Heart right ventricle (tissue), 16 donors: ENCODE measurements around the gene EMILIN1. TPM values are rescaled to one million over a fixed set of nuclear protein-coding genes. Genes with fewer than 3 reads are reported as not detected.

ENCODE experiments used
- ATAC-seq, 8 donors: fragments of 200-7000 bp; cut with Tn5 transposase; one replicate each; pipeline ENCODE4 v1.9.1; 2020; ENCODE audit warnings: mild to moderate bottlenecking in 8 of 8, moderate library complexity in 8 of 8, moderate number of reproducible peaks in 1 of 8
- DNase-seq, 2 donors: peaks; one replicate each; pipeline ENCODE4 v3.0.0-alpha.2; 2020
- H3K27ac ChIP-seq, 10 donors: fragments of 200-600 bp; sonication (generic) in 2 of 10; one replicate each; pipeline versions ENCODE4 v1.5.0 to v1.8.0; 2020 to 2022; ENCODE audit warnings: mild to moderate bottlenecking in 3 of 10
- H3K27me3 ChIP-seq, 7 donors: fragments of 200-600 bp; one replicate each; pipeline ENCODE4 v1.8.0; 2021 to 2022; ENCODE audit warnings: mild to moderate bottlenecking in 2 of 7
- H3K36me3 ChIP-seq, 9 donors: fragments of 200-600 bp; sonication (generic) in 1 of 9; one replicate each; pipeline versions ENCODE4 v1.5.0 to v1.8.0; 2020 to 2022; ENCODE audit warnings: mild to moderate bottlenecking in 2 of 9
- H3K4me1 ChIP-seq, 9 donors: fragments of 200-600 bp; sonication (generic) in 1 of 9; one replicate each; pipeline versions ENCODE4 v1.5.0 to v1.8.0; 2020 to 2022; ENCODE audit warnings: mild to moderate bottlenecking in 4 of 9
- H3K4me3 ChIP-seq, 10 donors: fragments of 200-600 bp; sonication (generic) in 2 of 10; one replicate each; pipeline versions ENCODE4 v1.5.0 to v1.8.0; 2020 to 2022; ENCODE audit warnings: mild to moderate bottlenecking in 7 of 10, moderate library complexity in 2 of 10
- H3K9me3 ChIP-seq, 11 donors: fragments of 200-600 bp in 10 of 11; sonication (generic) in 2 of 11; one replicate each; pipeline versions ENCODE4 v1.5.0 to v1.8.0; 2013 to 2022; ENCODE audit warnings: mild to moderate bottlenecking in 2 of 11, control low read depth in 1 of 11, moderate library complexity in 1 of 11
- CTCF ChIP-seq, 9 donors: fragments of 200-600 bp; sonication (generic) in 2 of 9; IDR thresholded peaks; one replicate each; pipeline versions ENCODE4 v1.5.0 to v1.8.0; 2021 to 2022; ENCODE audit warnings: antibody characterized with exemption in 9 of 9, mild to moderate bottlenecking in 5 of 9, moderate library complexity in 1 of 9
- WGBS, 2 donors: extraction: QIAGEN DNeasy Blood & Tissue Kit; methylation state at CpG; one replicate each; pipeline ENCODE4 v1.1.7; 2013; ENCODE audit warnings: inconsistent platforms in 1 of 2; 5-methylcytosine and 5-hydroxymethylcytosine counted together
- intact Hi-C, 10 donors: fragments of 100-400 bp; cut with DNase I; formaldehyde crosslinking; loops; one replicate each; pipeline versions ENCODE4 v1.11.1 to v1.14.2; 2022
- polyA plus RNA-seq, 2 donors: library from polyadenylated mRNA; stranded (reverse); fragments of 200-250 nt; gene quantifications; one replicate each; pipeline ENCODE4 v1.2.3, GENCODE V29; 2013
- total RNA-seq, 10 donors: library from RNA; stranded (reverse); fragmentation: NEBNext Ultra II Directional in 3 of 10; extraction: Animal tissue kit (Norgen Biotek cat#: 25700) in 3 of 10; gene quantifications; one replicate each; pipeline versions ENCODE4 v1.2.1 to v1.2.4, GENCODE V29; 2021 to 2023
- donor health status: Arrhythmogenic right ventricular cardiomyopathy.
- donor health status: ischemic (EF 13 %, LVEDD 7.1; RV severe dilation, severe dysfunction).
- donor health status: healthy with polysubstance abuse.
- donor health status: DM: no; HTN: yes; CAD: no.
- donor health status: DM: no; HTN: no; CAD: no.
- donor health status: ischemic (EF 25% LVEDD 6.9; RV normal size, moderate dysfunction).
- donor health status: ischemic (EF 25% LVEDD 5.7; RV mildly dilated, moderate dysfunction).
- donor health status: healthy.
- donor health status: DM: yes; HTN: yes; CAD: no.
- donor health status: Ischemic cardiomyopathy.
- donor health status: ischemic (EF 35%, LVEDD 5.7; RV mildly dilated, moderate dysfunction).
- donor health status: nonischemic (EF 11% LVEDD 7.7; RV severe dilation, severe dysfunction).
- donor health status: DM: yes; HTN: yes; CAD: no.
- donor health status: PGD.
- donor health status: ischemic (EF 29% LVEDD 5.4; RV normal size, mild dysfunction).
- donor health status: nonischemic (EF 23%, LVEDD 6.1; RV moderate dilation, normal function).

EMILIN1 gene
- total and polyA plus RNA-seq, 12 donors = 6.8 to 53.2 (median 15.3) TPM

GRCh38 chr2:27131429-27131828 lies 53.0 kb downstream of the EMILIN1 start:
- intact Hi-C loops = loop anchor here in 2 of 10 donors (5.0 kb wide), 2 partner anchors 34 to 221 kb away; no protein-coding TSS in a partner anchor
- Histone ChIP-seq H3K27me3 (no peaks in the 10 kb centered on the region), H3K9me3 (no peaks in the 10 kb centered on the region), H3K36me3 (peaks cover 0 to 43% (median 28%) of the 10 kb centered on the region in 9 donors), H3K4me3 (no peak overlapping the region), H3K4me1 (peaks cover 5 to 19% (median 16%) of the 10 kb centered on the region in 9 donors), H3K27ac (no peak overlapping the region)
- no peak for TF ChIP-seq CTCF (IDR thresholded peaks at IDR 0.05)
- no peak for ATAC-seq
- no peak for DNase-seq
- WGBS, 2 donors = 92 to 93% methylated on average over 11 of the region's 11 CpGs

GRCh38 chr2:27133195-27133875 lies 54.9 kb downstream of the EMILIN1 start:
- ATAC-seq (no peak), DNase-seq (no peak)
- 41 to 42% methylated on average over 14 of the region's 14 CpGs for WGBS, 2 donors
- Histone ChIP-seq H3K36me3 (peaks cover 0 to 43% (median 28%) of the 10 kb centered on the region in 9 donors), H3K27me3 (no peaks in the 10 kb centered on the region), H3K27ac (peak overlapping the region in 9 of 10 donors; percentile 86 to 96 (median 91)), H3K4me1 (peaks cover 5 to 19% (median 15%) of the 10 kb centered on the region in 9 donors), H3K4me3 (peak overlapping the region; percentile 85 to 100 (median 94)), H3K9me3 (no peaks in the 10 kb centered on the region)
- no peak for TF ChIP-seq CTCF (IDR thresholded peaks at IDR 0.05)
- intact Hi-C loops = loop anchor here in 2 of 10 donors (5.0 kb wide), 2 partner anchors 36 to 219 kb away; no protein-coding TSS in a partner anchor

GRCh38 chr2:27133905-27134780 lies 55.7 kb downstream of the EMILIN1 start, which contains the start of gene PREB:
PREB (minus strand) TSS chr2:27134636; CDS start chr2:27134421, 215 bp downstream.
- peak within 1 kb of the TSS; percentile 75 to 96 (median 90) for H3K27ac ChIP-seq
- H3K9me3 ChIP-seq = no peaks in the 10 kb centered on the region
- H3K36me3 ChIP-seq = peaks cover 0 to 41% (median 28%) of the 10 kb centered on the region in 9 donors
- 0 to 1% methylated on average over 75 to 86 of the region's 86 CpGs for WGBS, 2 donors
- peak; percentile 94 to 98 (median 98) for ATAC-seq
- peak in 4 of 9 donors; percentile 5 to 36 (median 26) for TF ChIP-seq CTCF (IDR thresholded peaks at IDR 0.05)
- H3K27me3 ChIP-seq = no peaks in the 10 kb centered on the region
- peaks cover 5 to 19% (median 15%) of the 10 kb centered on the region in 9 donors for H3K4me1 ChIP-seq
- DNase-seq = peak; percentile 97 to 99
- H3K4me3 ChIP-seq = peak within 1 kb of the TSS; percentile 85 to 100 (median 94)
- intact Hi-C loops = loop anchor here in 2 of 10 donors (1.0 to 5.0 kb wide), 3 partner anchors 37 to 218 kb away; partner anchors contain the start of gene KHK (in 1 of the 2)
